Vagina (tissue), 2 donors: Measurements from ENCODE around the gene ARHGEF40.

Experiments
- CTCF ChIP-seq, 3 experiments: fragments of 450-650 bp in 2 of 3; fragments of 200-600 bp in 1 of 3; sonication (generic) in 1 of 3; IDR thresholded peaks; one replicate each; pipeline ENCODE4 v1.5.1; 2017 to 2019; ENCODE audit warnings: antibody characterized with exemption in 3 of 3, mild to moderate bottlenecking in 2 of 3, moderate library complexity in 2 of 3
- POLR2A ChIP-seq, 2 donors: fragments of 450-650 bp; IDR thresholded peaks; one replicate each; pipeline ENCODE4 v1.6.1; 2017; ENCODE audit warnings: antibody characterized with exemption in 2 of 2, mild to moderate bottlenecking in 2 of 2, moderate library complexity in 2 of 2

GRCh38 chr14:21070083-21070609 is at the start of gene ARHGEF40:
- no peak for TF ChIP-seq CTCF (IDR thresholded peaks at IDR 0.05)
- no peak for TF ChIP-seq POLR2A (IDR thresholded peaks at IDR 0.05)
